ENCODE results near the gene FMO5.

DNA sequence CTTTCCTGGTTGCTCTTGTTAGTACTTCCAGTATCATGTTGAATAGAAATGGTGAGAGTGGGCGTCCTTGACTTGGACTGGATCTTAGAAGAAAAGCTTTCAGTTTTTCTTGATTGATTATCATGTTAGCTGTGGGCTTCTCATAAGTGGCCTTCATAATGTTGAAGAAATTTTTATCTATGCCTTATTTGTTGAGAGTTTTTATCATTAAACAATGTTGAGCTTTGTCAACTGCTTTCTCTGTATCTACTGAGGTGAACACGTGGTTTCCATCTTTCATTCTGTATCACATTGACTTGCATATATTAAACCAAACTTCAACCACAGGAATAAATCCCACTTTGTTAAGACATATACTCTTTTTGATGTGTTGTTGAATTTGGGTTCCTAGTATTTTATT lies 82.3 kb downstream of the FMO5 start:
- TF ChIP-seq EP300 (conservative IDR thresholded peaks at IDR 0.05; ENCODE audit: poor library complexity, severe bottlenecking), result no peak
- TF ChIP-seq EZH2 (IDR thresholded peaks at IDR 0.05; ENCODE audit: borderline replicate concordance, insufficient read depth, low read length, poor library complexity, severe bottlenecking), result no peak
- TF ChIP-seq, protein P1, sequence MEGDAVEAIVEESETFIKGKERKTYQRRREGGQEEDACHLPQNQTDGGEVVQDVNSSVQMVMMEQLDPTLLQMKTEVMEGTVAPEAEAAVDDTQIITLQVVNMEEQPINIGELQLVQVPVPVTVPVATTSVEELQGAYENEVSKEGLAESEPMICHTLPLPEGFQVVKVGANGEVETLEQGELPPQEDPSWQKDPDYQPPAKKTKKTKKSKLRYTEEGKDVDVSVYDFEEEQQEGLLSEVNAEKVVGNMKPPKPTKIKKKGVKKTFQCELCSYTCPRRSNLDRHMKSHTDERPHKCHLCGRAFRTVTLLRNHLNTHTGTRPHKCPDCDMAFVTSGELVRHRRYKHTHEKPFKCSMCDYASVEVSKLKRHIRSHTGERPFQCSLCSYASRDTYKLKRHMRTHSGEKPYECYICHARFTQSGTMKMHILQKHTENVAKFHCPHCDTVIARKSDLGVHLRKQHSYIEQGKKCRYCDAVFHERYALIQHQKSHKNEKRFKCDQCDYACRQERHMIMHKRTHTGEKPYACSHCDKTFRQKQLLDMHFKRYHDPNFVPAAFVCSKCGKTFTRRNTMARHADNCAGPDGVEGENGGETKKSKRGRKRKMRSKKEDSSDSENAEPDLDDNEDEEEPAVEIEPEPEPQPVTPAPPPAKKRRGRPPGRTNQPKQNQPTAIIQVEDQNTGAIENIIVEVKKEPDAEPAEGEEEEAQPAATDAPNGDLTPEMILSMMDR (IDR thresholded peaks at IDR 0.05; ENCODE audit: poor library complexity, severe bottlenecking), result no peak
- TF ChIP-seq POLR2AphosphoS5 (IDR thresholded peaks at IDR 0.05), result no peak
- no peak for TF ChIP-seq TAF1 (IDR thresholded peaks at IDR 0.05; ENCODE audit: low read depth)
- no peak for TF ChIP-seq RAD21 (conservative IDR thresholded peaks at IDR 0.05)
